H7 (cell line): Measurements from ENCODE around the gene SLC30A5. TPM values are rescaled to one million over a fixed set of nuclear protein-coding genes. Genes with fewer than 3 reads are reported as not detected.
"Not testable (repeated sequence)": the region's sequence is repeated elsewhere in the genome, so short reads cannot be mapped to it uniquely, and the experiment has no call there.

Source experiments
- DNase-seq: peaks from one replicate; pipeline ENCODE4 v3.0.0; 2012
- H3K27me3 ChIP-seq: 2 replicates; pipeline ENCODE4 v1.6.0; 2011; ENCODE audit warnings: mild to moderate bottlenecking, low read length; ENCODE audit not compliant: control insufficient read depth, insufficient read depth
- H3K36me3 ChIP-seq: replicated peaks from 2 replicates; pipeline ENCODE4 v1.5.1; 2011; ENCODE audit warnings: low read length; ENCODE audit not compliant: control insufficient read depth, insufficient read depth
- H3K4me3 ChIP-seq: 2 replicates; pipeline ENCODE4 v1.5.1; 2011; ENCODE audit warnings: low read depth, mild to moderate bottlenecking, control low read depth, low read length, moderate library complexity; ENCODE audit not compliant: insufficient read depth
- total RNA-seq: library from RNA; depleted of rRNA; stranded (reverse); fragments of >200 nt; shearing (Covaris generic); gene quantifications from 2 replicates; pipeline ENCODE4 v1.2.3, GENCODE V29; 2014

The SLC30A5 gene
- total RNA-seq, 1 experiment from 2014 or later: 52.5 TPM

GRCh38 chr5:69134126-69134525 is 40.3 kb downstream of the SLC30A5 start:
- no peaks in the 10 kb centered on the region; the same call in 1 of the 2 replicates for H3K36me3 ChIP-seq
- no peaks in the 10 kb centered on the region for H3K27me3 ChIP-seq
- DNase-seq: no peak
- no peak overlapping the region for H3K4me3 ChIP-seq

DNA sequence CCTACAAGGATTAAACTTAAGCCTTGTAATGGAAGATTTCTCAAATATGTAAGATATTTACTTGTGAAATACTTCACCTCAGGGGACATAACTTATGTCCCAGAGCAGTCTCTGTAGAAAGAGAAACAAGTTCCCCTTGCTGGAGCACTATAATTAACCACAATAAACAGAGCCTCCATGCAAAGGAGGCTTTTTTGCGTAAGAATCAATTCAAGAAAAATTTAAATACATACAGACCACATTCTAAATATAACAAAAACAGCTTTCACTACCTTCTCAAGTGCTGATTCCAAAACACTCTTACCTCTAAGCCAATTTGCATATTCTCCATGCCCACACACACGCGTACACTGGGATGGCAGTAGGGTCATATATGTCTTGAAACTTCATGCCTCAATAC is 42.5 kb downstream of the SLC30A5 start:
- DNase-seq: no peak
- no peaks in the 10 kb centered on the region for H3K27me3 ChIP-seq
- H3K4me3 ChIP-seq: no peak overlapping the region
- no peaks in the 10 kb centered on the region for H3K36me3 ChIP-seq

DNA sequence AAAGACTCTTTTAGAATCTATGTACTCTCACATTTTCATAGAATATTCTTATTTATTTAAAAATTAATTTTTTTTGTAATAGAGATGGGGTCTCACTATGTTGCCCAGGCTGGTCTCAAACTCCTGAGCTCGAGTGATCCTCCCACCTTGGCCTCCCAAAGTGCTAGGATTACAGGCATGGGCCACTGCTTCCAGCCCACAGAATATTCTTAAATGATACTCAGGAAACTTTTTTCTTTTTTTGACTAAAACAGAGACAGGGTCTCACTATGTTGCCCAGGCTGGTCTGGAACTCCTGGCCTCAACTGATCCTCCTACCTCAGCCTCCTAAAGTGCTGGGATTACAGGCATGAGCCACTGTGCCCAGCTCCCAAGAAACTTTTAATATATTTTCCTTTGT is 43.4 kb downstream of the SLC30A5 start:
- DNase-seq, H3K27me3 ChIP-seq, H3K4me3 ChIP-seq, H3K36me3 ChIP-seq: not testable (repeated sequence)

- DNase-seq: no peak
- H3K27me3 ChIP-seq: no peaks in the 10 kb centered on the region
- no peaks in the 10 kb centered on the region for H3K36me3 ChIP-seq
- H3K4me3 ChIP-seq: no peak overlapping the region
These were observed 44.0 kb downstream of the SLC30A5 start for GRCh38 chr5:69137807-69138206.

DNA sequence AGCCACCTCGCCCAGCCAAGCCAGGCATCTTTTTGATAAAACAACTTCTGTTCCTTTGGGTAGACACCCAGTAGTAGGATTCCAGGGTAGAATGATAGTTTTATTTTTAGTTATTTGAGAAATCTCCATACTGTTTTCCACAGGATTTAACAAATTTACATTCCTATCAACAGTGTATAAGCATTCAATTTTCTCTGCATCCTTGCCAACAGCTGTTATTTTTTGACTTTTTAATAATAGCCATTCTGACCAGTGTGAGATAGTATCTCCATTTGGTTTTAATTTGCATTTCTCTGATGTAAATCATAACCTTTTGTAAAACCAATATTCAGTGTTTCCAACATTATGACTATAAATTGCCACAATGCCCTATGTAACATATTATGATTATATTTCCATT is 45.0 kb downstream of the SLC30A5 start:
- H3K4me3 ChIP-seq: no peak overlapping the region
- DNase-seq: no peak
- H3K27me3 ChIP-seq: no peaks in the 10 kb centered on the region
- H3K36me3 ChIP-seq: no peaks in the 10 kb centered on the region

GRCh38 chr5:69140239-69140638 is 46.4 kb downstream of the SLC30A5 start:
- not testable (repeated sequence) for H3K36me3 ChIP-seq, H3K4me3 ChIP-seq, H3K27me3 ChIP-seq, DNase-seq

GRCh38 chr5:69140827-69141226 is 47.0 kb downstream of the SLC30A5 start:
- Histone ChIP-seq H3K27me3 (no peaks in the 10 kb centered on the region), H3K36me3 (no peaks in the 10 kb centered on the region), H3K4me3 (no peak overlapping the region)
- no peak for DNase-seq

GRCh38 chr5:69148576-69148975 is 54.8 kb downstream of the SLC30A5 start:
- not testable (repeated sequence) for DNase-seq, H3K27me3 ChIP-seq, H3K4me3 ChIP-seq, H3K36me3 ChIP-seq

- H3K4me3 ChIP-seq: no peak overlapping the region
- H3K27me3 ChIP-seq: no peaks in the 10 kb centered on the region
- no peak for DNase-seq
- no peaks in the 10 kb centered on the region for H3K36me3 ChIP-seq
These were observed 55.3 kb downstream of the SLC30A5 start for GRCh38 chr5:69148981-69149675.

- no peak for DNase-seq
- no peaks in the 10 kb centered on the region for H3K27me3 ChIP-seq
- no peaks in the 10 kb centered on the region for H3K36me3 ChIP-seq
- H3K4me3 ChIP-seq: no peak overlapping the region
These were observed 55.8 kb downstream of the SLC30A5 start for GRCh38 chr5:69149676-69150010.

DNA sequence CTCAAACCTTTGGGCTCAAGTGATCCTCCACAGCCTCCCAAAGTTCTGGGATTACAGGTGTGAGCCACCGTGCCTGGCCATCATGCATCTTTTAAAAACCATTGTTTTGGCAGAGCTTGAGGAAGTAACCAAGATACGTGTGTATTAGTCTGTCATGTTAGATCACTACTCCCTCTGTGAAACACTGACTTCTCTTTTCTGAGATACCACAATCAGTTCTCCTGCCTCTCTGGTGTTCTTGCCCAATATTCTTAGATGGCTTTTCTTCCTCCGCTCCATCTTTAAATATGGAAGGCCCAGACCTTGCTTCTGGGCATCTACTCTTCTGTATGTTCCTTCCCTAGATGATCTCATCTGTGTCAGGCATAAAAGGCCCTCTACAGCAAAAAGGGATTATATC is 58.9 kb downstream of the SLC30A5 start:
- no peak overlapping the region for H3K4me3 ChIP-seq
- no peaks in the 10 kb centered on the region for H3K36me3 ChIP-seq
- DNase-seq: no peak
- no peaks in the 10 kb centered on the region for H3K27me3 ChIP-seq

GRCh38 chr5:69156456-69156855 is 62.6 kb downstream of the SLC30A5 start:
- no peak for DNase-seq
- Histone ChIP-seq H3K36me3 (no peaks in the 10 kb centered on the region), H3K27me3 (no peaks in the 10 kb centered on the region), H3K4me3 (no peak overlapping the region)

- no peak overlapping the region for H3K4me3 ChIP-seq
- H3K27me3 ChIP-seq: no peaks in the 10 kb centered on the region
- DNase-seq: no peak
- H3K36me3 ChIP-seq: no peaks in the 10 kb centered on the region
These were observed 64.2 kb downstream of the SLC30A5 start for GRCh38 chr5:69158039-69158438.

DNA sequence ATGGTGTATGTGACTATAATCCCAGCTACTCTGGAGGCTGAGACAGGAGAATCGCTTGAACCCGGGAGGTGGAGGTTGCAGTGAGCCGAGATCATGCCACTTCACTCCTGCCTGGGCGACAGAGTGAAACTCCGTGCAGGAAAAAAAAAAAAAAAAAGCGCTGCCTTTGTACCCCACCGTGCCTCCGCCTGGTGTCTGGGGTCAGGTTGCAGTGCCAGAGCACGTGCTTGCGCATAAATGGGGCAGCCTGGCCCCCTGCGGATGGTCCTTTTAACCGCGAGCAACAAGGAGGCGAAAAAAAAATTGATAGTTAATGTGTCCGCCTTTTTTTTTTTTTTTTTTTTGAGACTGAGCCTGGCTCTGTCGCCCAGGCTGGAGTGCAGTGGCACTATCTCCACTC is 66.8 kb downstream of the SLC30A5 start:
- peak; percentile 30 for DNase-seq
- H3K36me3 ChIP-seq: no peaks in the 10 kb centered on the region
- H3K4me3 ChIP-seq: no peak overlapping the region
- no peaks in the 10 kb centered on the region for H3K27me3 ChIP-seq

- no peaks in the 10 kb centered on the region for H3K27me3 ChIP-seq
- H3K36me3 ChIP-seq: peaks cover 29% of the 10 kb centered on the region
- peak; percentile 98 for DNase-seq
- peak within 1 kb of the TSS; percentile 96 for H3K4me3 ChIP-seq
These were observed 73.1 kb downstream of the SLC30A5 start, which contains the start of gene CCNB1 for GRCh38 chr5:69166686-69167492. Gene CCNB1 (plus strand): TSS chr5:69167150. CDS start chr5:69167263, 113 bp downstream.
